Right lobe of liver (tissue), 4 donors: Measurements from ENCODE around the gene ABL2.

Experiments used
- CTCF ChIP-seq, 4 donors: fragments of 200-600 bp in 3 of 4; fragments of 450-650 bp in 1 of 4; IDR thresholded peaks; one replicate each; pipeline versions ENCODE4 v1.5.1 to v1.8.0; 2016 to 2022; ENCODE audit warnings: antibody characterized with exemption in 4 of 4, mild to moderate bottlenecking in 2 of 4
- POLR2A ChIP-seq: fragments of 450-650 bp; IDR thresholded peaks from one replicate; pipeline ENCODE4 v1.6.1; 2017; ENCODE audit warnings: antibody characterized with exemption, mild to moderate bottlenecking
- donor health status: DM: no; HTN: no; CAD: no.
- donor health status: DM: no; HTN: no; CAD: no.
- donor health status: DM: no; HTN: yes; CAD: no.

GRCh38 chr1:179253286-179253972, 24.0 kb upstream of the ABL2 start:
- TF ChIP-seq CTCF (IDR thresholded peaks at IDR 0.05) (no peak), POLR2A (no peak)
